SHP77 (cell line): ENCODE data around the gene METTL21A.
A peak's percentile ranks its signal among the peaks of the same experiment; 100 is the strongest.

Source experiments
- DNase-seq, 2 experiments: peaks; one replicate each; lab custom pipeline; 2025; lab: John Stamatoyannopoulos, UW

METTL21A gene

DNA sequence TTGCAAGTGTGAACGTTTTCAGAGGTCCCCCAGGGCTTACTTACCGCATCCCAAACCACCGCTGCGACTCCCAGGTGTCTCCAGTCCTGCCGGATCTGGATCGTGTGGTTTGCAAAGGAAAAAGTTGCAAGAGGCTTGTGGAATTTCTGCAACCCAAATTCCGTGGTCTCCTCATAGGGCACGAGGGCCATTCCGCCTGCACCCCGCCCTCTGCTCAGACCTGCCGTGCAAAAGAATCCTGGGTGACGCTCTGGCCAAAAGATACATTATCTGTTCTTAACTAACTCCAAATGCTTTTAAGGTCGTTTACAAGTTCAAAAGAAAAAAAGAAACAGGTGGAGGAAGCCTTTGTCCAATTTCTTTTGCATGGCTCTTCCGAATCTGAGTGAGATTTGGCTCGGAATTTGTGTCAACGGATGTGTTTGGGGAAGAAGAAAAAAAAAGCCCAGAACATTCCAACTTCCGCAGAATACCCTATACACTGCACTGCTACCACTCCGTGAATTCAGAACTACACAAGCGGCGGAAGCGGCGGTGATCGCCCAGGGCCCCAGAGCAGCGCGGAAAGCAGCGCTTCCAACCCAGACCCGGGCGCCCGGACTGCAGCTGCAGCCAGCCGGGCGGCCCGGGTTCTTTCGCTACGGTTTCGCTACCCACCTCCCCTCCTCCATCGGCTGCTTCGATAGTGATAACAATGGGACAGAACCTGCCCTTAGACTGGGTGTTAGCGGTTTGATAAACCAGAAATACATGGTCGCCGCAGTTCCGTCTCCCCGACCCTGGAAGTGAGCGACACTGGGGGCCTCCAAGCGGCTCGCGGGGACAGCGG is 795 bp downstream of the METTL21A start:
- DNase-seq: peak; percentile 29 to 41

DNA sequence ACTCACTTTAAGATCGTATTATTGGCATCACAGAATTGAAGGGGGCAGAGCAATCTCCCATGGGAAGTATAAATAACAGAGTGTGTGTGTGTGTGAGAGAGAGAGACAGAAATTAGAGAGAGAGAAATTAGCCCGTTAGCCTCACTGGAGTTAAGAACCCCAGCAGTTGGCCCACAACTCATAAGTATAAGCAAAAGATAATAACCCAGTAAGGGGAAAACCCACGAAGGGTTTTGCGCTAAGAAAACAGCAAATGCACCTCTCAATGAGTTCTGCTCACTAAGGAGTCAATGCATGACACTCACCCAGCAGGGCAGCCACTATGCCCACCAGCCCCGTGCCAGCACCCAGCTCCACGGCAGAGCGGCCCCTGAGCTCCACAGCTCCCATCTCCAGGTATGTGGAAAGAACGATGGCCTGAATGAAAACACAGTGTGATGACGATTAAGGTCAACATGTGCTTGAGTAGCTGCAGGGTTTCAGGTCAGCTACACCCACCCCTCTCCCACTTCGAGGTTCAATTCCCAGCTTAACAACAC is 3.6 kb downstream of the METTL21A start:
- DNase-seq: no peak

DNA sequence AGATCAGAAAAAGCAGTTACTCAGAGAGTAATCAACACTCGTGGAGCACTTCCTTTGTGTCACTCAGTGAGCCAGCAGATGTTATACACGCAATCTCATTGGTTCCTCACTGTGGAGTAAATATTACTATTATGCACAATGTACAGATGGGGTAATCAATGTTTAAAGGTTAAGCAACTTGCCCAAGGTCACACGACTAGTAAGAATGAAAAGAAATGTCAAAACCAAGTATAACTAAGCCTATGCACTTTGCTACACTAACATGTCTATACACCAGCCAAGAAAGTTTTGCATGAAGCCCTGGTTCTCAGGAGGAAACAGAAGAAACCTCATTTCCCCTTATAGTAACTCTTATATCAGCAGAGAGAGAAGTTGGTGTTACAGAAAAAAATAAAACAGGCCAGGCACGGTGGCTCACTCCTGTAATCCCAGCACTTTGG is 5.4 kb downstream of the METTL21A start:
- DNase-seq: no peak

DNA sequence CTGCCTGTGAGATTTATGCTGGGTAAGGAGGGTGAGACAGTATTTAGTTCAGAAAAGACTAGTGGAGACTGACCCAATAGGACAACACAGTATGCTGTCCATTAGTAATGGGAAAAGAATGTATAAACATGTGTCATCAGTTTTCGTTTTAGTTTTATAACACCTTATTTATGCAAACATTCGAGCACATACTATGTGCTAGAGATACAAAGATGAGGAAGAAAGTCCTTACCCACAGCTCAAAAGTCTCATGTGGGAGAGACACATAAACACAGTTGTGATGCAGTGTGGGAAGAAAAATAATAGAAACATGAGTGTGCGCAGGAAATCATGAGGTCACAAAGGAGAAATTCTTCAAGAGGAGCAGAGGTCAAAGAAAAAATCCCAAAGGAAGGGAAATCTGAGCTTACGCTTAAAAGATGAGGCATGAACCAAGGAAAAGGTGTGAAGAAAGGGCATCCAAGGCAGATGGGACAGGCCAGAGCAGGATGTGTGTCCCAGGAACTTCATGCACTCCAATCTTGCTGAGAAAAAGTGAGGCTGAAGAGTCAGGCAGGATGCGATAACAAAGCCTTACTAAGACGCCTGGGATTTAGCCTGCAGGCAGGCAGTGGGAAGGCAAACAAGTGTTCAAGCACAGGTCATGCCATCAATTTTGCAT is 8.1 kb downstream of the METTL21A start:
- DNase-seq: no peak

DNA sequence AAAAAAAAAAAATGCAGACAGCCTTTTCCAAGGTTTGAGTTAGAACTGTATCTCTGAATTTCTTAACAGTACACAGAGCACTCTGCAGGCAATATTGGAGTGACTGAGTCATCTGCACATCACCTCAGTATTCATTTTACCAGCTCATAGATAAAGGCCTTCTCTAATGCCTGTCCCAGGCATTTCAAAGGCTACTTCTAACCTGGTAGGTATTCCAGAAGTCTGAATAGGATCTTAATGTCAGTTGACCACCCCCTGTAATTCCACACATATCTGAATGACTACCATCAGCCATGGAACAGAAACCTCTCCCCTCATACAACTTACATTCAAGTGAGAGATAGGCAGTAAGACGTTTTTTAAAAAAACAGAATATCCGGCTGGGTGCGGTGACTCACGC is 9.0 kb downstream of the METTL21A start:
- no peak for DNase-seq

DNA sequence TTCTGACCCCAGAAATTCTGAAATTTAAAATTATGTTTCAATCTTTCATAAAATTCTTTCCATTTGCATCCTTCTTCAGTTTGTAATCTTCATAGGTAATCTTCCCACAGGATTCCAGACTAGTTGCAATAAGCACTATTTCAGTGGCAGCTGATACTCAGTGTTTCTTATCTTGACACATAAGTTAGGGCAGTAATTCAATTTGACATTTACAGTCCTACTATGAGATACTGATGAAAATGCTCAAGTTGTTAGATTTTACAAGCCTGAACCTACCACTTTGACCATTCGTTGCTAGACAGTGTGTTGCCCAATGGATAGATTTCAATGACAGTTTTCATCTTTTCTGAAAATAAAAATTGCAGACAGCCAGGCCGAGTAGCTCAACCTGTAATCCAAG is 10.4 kb downstream of the METTL21A start:
- DNase-seq: no peak

DNA sequence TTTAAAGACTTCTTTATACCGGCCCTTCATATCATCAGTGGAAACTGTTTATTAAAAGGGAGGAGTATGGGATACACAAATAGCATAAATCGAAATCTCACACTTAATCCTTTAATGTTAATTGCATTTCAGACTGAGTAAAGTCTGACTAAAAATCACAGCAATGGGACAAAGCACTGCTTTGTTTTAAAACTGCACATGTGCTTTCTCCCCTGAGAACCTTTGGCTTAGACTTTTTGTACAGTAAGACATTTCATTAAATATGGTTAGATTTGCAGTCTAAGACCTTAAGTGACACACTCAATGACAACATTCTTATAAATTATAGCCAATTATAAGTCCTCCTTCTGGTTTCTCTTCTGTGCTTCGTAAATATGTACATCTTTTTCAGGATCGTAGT is 12.5 kb downstream of the METTL21A start:
- DNase-seq: no peak

DNA sequence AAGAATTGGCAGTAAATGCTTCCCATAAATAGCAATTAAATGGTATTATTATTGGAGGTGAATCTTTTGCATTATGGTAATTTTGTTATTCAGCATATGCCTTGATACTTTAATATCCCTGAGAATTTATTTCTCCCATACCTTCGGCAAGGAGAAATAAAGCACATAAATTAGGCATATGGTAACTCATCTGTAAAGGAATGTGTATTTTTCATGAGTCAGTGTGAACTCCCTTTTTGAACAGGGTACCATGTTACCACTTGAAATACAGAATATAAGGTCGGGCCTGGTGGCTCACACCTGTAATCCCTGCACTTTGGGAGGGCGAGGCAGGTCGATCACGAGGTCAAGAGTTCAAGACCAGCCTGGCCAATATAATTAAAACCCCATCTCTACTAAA is 18.4 kb downstream of the METTL21A start:
- DNase-seq: no peak

DNA sequence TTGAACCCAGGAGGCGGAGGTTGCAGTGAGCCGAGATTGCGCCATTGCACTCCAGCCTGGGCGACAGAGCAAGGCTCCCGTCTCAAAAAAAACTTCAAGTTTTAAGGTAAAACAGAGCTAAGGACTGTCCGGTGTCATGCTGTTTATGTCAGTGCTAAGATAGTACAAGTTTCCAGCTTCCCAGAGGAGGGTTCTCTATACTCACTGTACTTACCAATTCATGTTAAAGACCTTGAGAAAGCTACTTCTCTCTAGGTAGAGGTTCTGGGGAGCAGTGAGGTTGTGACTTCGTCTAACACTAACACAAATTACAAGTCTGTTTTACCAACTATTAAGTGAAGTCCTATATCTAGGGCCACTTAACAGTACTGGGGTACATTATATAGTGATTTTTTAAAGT is 18.8 kb downstream of the METTL21A start:
- no peak for DNase-seq

DNA sequence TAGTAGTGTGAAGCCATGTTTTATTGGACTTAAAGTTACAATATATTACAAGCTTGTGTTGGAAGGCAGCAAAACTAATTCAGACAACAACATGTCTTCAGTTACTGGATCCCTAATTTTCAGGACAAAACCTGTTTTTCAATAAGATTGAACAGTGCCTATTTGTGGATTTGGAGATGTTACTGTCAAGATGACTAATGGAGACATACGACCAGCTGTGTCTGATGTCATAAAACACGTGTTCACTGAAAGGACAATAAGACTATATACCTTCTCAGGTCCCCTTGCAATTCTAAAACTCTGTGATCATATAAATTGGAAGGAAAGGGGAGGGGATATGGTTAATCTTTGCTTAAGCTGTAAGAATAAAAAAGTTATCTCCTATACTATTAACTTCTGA is 21.7 kb downstream of the METTL21A start:
- no peak for DNase-seq

DNA sequence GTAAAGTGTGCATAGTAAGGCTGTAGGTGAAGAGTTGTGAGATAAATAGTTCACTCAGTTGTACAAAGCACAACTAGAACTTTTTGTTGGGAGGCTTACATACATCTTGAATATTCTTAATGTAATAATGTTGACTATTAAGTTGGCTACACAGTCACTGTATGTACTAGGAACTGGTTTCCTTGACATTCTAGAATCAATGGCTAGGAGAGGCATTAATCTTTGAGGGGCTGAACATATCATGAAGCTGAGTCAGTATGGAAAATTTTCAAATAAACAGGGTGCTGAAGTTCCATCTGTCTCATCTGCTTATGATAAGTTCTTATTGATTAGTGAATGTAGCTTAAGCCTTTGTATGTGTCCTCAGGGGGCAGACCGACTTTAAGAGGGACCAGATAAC is 23.4 kb downstream of the METTL21A start:
- DNase-seq: no peak

DNA sequence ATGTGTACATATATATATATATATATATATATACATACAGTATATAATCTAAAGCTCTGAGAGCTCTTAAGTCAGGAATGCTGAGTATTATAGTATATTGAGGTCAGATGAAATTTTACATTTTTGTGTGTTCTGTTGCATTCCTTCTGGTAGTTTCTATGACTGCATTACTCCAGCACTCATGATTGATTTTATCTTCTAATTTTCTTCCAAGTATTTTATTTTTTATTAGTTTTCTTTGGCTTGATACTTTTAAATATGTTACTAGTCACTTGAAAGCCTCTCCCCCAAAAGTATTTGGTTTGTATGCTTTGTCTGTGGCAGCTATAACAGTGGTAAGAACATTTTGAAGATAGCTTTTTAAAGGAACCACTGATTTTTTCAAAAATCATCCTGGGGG is 25.0 kb downstream of the METTL21A start:
- DNase-seq: no peak

DNA sequence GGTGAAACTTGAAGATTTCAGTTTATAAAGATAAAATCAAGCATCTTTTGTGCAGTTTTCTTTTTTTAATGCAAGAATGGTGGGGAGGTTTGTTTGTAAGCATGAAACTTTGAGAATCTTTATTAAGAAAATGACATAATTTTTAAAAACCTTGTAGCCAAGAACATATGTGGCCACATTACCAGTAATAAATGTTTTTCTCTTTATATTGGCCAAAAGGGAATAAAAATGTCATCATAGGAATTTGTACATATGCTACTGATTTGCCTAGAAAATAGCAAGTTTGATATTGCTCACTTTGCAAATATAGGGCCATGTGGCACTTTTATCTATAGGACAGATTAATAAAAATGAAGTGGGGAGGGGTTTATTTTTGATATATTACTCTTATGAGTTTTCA is 25.6 kb downstream of the METTL21A start:
- DNase-seq: no peak

DNA sequence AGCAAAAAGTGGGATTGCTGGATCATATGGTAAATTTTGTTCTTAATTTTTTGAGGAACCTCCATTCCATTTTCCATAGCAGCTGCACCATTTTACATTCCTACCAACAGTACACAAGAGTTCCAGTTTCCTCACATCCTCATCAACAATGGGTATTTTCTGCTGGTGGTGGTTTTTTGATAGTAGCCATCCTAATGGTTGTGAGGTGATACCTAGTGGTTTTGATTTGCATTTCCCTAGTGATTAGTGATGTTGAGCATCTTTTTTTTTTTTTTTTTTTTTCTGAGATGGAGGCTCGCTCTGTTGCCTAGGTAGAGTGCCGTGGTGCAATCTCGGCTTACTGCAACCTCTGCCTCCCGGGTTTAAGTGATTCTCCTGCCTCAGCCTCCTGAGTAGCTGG is 30.5 kb downstream of the METTL21A start:
- DNase-seq: no peak

DNA sequence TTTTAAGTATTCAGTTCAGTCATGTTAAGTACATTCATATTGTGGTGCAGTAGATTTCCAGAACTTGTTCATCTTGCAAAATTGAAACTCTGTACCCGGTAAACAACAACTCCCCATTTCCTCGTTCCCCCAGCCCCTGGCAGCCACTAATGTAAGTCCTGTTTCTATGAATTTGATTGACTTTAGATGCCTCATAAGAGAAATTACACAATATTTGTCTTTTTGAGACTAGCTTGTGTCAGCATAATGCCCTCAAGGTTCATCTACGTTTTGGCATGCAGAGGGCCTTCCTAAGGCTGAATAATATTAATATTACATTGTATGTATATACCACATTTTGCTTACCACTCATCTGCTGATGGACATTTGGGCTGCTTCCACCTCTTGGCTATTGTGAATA is 30.9 kb downstream of the METTL21A start:
- no peak for DNase-seq

DNA sequence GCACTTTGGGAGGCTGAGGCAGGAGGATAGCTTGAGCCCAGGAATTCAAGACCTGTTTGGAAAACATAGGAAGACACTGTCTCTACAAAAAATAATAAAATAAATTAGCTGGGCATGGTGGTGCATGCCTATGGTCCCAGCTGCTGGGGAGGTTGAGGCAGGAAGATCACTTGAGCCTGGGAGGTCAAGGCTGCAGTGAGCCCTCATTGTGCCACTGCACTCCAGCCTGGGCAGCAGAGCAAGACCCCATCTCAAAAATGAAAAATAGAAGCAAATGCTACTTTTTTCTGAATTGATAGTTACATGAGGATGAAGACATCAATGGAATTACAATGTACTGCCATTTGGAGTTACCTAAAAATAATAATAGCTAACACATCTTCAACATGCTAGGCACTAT is 31.9 kb downstream of the METTL21A start:
- DNase-seq: no peak

DNA sequence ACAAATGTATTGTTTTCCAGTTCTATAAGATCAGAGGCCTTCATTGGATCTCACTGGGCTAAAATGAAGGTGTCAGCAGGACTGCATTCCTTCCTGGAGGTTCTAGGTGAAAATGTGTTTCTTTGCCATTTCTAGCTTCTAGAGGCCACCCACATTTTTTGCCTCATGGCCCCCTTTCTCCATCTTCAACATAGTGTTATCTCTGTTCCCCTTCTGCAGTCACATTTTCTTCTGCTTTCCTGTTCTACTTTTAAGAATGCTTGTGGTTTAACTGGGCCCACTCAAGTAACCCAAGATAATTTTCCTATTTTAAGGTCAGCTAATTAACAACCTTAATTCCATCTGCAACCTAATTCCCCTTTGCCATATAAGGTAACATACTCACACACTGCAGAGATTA is 36.1 kb downstream of the METTL21A start:
- no peak for DNase-seq

DNA sequence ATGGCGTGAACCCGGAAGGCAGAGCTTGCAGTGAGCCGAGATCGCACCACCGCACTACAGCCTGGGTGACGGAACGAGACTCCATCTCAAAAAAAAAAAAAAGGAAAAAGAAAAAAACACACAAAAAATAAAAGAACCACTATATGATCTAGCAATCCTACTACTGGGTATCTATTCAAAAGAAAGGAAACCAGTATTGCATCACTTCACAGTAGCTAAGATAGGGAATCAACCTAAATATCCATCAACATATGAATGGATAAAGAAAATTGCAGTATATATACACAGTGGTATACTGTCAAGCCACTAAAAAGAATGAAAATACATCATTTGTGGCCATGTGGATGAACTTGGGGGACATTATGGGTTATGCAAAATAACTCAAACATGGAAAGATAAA is 37.9 kb downstream of the METTL21A start:
- DNase-seq: no peak

DNA sequence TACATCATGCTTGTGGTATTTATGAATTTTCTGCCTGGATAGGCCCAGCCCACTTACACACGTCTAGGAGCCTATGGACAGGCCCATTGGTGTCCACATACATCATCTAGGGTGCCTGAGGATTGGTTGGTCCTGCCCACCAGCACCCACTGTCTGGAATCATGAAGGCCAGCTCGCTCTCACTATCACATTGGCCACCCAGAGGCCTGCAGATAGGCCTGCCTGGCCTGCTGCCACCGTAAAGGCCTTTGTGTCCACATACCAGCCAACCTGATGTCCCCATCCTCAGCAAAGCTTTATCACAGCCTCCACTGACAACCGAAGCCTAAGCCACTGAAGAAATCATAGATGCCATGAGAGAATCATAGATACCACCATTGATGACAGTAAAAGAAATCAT is 40.2 kb downstream of the METTL21A start:
- DNase-seq: no peak

DNA sequence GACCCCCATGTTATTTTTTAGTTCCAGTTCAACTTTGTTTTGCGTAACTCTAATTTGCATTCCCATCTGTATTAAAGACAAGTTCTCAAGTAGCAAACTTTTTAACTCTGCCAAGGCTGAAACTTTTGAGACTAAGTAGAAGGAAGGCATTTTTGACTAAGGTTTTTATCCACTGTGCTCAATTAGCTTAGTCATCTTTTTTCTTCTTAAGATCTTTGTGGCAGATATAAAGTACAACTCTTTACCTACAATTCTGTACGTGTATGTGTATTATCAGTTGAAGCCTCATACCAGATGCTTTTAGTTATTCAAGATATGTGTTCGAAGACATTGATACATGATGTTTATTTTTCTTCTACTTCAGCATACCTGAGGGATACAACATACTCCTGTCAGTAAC is 53.8 kb downstream of the METTL21A start:
- DNase-seq: no peak

DNA sequence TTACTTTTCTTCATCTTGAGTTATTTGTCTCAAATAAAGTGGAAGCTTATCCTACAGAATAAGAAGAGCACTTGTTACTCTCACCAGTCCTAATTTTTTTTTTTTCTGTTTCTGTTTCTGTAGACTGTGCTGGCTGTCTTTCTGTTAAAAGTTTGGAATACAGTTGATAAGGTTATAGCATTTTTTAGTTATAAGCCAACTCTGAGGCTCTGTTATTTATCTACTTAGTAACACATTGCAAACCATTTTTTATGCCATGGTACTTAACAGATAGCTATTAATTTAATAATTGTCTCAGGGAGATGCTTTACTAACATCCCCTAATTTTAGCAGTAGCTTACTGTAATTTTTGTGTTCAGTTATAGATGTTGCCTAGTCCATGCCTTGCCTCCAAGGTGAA is 57.5 kb downstream of the METTL21A start:
- DNase-seq: no peak

DNA sequence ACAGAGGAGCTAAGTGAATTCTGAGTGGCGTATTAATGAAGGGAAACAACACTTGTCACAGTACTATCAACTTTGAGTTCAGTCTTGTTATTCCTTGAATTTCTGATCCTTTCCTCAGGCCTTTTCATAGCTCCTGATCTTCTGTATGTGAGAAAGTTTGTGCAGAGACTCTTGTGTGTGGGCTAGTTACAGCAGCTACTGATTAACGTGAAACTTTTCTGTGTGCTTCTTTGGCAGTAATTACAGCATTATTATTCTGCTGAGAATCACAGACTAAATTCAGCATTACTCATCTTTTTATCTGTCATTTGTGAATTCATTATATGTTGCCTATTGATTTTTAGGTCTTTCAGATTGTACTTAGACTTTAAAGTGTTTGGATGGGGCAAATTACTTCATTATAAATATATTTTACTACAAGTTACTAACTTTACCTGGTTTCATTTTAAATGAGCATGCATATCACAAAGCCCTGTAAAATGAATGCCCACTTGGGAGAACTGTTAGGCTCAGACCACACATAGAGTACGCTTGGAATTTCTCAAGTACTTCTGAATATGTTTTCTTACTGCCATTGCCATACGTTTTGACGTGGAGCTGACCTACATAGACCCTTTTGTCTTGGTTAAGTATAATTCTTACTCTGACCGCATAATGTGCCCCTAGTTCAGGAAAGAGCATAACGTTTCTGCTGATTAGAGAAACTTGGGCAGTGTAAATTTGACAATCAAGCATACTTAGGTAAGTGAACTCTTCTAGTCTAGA is 59.3 kb downstream of the METTL21A start:
- no peak for DNase-seq
